ENCODE measurements around the gene PRDM12. TPM values are rescaled to one million over a fixed set of nuclear protein-coding genes. Genes with fewer than 3 reads are reported as not detected.

Gene PRDM12
- total RNA-seq, 1 donor from 2014 or later = not detected

DNA sequence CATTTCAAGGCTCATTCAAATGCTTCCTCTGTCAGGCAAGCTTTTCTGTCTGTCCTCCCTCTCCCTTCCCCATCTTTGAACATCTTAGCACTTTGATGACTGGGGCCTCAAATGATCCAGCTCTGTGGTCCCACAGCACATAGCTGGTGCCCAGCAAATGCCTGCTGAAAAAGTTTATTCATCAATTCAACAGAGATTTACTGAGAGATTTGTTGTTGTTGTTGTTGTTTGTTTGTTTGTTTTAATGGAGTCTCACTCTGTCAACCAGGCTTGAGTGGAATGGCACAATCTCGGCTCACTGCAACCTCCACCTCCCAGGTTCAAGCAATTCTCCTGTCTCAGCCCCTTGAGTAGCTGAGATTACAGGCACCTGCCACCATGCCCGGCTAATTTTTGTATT lies 23.2 kb downstream of the PRDM12 start:
- peaks cover 5% of the 10 kb centered on the region for H3K4me1 ChIP-seq
- no peaks in the 10 kb centered on the region for H3K27me3 ChIP-seq
- TF ChIP-seq, protein P1, sequence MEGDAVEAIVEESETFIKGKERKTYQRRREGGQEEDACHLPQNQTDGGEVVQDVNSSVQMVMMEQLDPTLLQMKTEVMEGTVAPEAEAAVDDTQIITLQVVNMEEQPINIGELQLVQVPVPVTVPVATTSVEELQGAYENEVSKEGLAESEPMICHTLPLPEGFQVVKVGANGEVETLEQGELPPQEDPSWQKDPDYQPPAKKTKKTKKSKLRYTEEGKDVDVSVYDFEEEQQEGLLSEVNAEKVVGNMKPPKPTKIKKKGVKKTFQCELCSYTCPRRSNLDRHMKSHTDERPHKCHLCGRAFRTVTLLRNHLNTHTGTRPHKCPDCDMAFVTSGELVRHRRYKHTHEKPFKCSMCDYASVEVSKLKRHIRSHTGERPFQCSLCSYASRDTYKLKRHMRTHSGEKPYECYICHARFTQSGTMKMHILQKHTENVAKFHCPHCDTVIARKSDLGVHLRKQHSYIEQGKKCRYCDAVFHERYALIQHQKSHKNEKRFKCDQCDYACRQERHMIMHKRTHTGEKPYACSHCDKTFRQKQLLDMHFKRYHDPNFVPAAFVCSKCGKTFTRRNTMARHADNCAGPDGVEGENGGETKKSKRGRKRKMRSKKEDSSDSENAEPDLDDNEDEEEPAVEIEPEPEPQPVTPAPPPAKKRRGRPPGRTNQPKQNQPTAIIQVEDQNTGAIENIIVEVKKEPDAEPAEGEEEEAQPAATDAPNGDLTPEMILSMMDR (IDR thresholded peaks at IDR 0.05) = no peak
- TF ChIP-seq POLR2A (IDR thresholded peaks at IDR 0.05) (no peak), POLR2AphosphoS5 (IDR thresholded peaks at IDR 0.05; ENCODE audit: insufficient read depth in 1 of 2, low read depth in 1 of 2) (no peak)
- no peak overlapping the region for H3K27ac ChIP-seq
- DNase-seq (ENCODE audit: extremely low spot score in 2 of 2) = no peak
- H3K9me3 ChIP-seq = no peaks in the 10 kb centered on the region
- intact Hi-C loops (cut with DNase I) = no loop called here
- H3K36me3 ChIP-seq = no peaks in the 10 kb centered on the region
- no peak overlapping the region for H3K4me3 ChIP-seq

DNA sequence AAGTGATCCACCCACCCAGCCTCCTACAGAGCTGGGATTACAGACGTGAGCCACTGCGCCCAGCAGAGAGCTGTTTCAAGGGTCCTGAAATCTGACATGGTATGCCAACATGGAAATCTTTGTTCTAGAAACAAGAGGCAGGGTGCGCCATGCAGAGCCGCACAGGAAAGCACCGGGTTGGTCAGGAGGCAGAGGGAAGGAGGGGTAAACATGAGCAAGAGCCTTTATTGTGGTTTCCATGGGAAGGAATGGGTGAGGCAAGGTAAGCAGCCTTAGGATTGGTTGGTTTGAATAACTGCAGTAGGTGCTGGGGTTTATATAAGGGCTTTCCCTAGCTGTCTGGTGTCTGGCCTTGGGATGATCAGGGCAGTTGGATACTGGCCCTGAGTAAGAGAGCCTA lies 23.7 kb downstream of the PRDM12 start:
- intact Hi-C loops (cut with DNase I) = no loop called here
- TF ChIP-seq, protein P1 (IDR thresholded peaks at IDR 0.05) = no peak

DNA sequence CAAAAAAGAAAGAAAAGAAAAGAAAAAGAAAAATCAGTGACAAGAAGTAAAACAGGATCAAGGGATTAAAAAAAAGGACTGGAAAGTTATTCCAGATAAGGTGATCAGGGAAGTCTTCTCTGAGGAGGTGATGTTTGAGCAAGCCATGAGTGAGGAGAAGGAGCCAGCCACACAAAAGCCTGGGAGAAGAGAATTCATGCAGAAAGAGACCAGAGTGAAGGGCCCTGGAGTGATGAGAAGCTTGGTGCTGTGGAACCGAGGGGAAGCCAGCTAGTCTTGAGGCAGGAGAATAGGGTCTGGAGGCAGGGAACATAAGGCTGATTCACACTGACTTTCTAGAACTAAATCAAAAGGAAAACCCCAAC lies 25.2 kb downstream of the PRDM12 start:
- Histone ChIP-seq H3K27me3 (no peaks in the 10 kb centered on the region), H3K36me3 (no peaks in the 10 kb centered on the region), H3K4me1 (peaks cover 17% of the 10 kb centered on the region), H3K27ac (peak overlapping the region; percentile 71), H3K4me3 (peak overlapping the region; percentile 39 to 48), H3K9me3 (no peaks in the 10 kb centered on the region)
- intact Hi-C loops (cut with DNase I) = no loop called here
- TF ChIP-seq, protein P1 (IDR thresholded peaks at IDR 0.05) = no peak
- TF ChIP-seq POLR2A (IDR thresholded peaks at IDR 0.05) (no peak), POLR2AphosphoS5 (IDR thresholded peaks at IDR 0.05; ENCODE audit: insufficient read depth in 1 of 2, low read depth in 1 of 2) (no peak)
- no peak for DNase-seq (ENCODE audit: extremely low spot score in 2 of 2)

More for the DNA sequence above, 23.7 kb downstream of the PRDM12 start:
- no peak overlapping the region for H3K27ac ChIP-seq
- no peak overlapping the region for H3K4me3 ChIP-seq
- H3K9me3 ChIP-seq = no peaks in the 10 kb centered on the region
- H3K27me3 ChIP-seq = no peaks in the 10 kb centered on the region
- no peaks in the 10 kb centered on the region for H3K36me3 ChIP-seq
- H3K4me1 ChIP-seq = peaks cover 8% of the 10 kb centered on the region
- DNase-seq (ENCODE audit: extremely low spot score in 2 of 2) = no peak

DNA sequence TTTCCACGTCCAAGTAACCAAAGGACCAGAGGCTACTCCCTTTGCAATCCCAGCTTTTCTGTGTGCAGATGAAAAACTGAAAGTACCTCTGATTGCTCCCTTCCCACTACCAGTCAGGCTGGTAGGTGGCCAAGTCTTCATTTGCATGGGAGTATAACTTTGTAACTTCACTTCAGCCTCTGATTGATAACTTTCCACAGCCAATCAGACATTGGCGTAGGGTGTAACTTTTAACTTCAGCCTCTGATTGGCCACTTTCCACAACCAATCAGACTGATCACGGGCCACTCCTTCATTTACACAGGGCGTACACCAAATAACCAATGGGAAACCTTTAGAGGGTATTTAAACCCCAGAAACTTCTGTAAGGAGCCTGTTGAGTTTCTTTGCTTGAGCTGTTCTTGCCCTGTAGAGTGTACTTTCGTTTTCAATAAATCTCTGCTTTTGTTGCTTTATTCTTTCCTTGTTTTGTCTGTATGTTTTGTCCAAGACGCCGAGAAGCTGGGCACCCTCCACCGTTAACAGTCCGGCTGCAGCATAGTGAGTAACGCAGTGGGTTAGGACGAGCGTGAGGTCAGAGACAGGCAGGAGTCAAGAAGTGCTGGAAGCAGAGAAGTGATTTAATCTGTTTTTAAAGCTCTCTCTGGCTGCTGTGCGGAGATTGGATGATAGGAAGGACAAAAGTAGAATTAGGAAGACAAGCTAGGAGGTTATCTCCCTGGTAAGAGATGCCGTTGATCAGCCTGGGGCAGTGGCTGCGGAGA lies 25.7 kb downstream of the PRDM12 start:
- Histone ChIP-seq H3K27ac (peak overlapping the region; percentile 71), H3K27me3 (no peaks in the 10 kb centered on the region), H3K9me3 (no peaks in the 10 kb centered on the region), H3K4me3 (peak overlapping the region; percentile 39 to 48), H3K36me3 (no peaks in the 10 kb centered on the region), H3K4me1 (peaks cover 22% of the 10 kb centered on the region)
- DNase-seq (ENCODE audit: extremely low spot score in 2 of 2) = peak in 1 of 2 donors; percentile 95
- TF ChIP-seq POLR2AphosphoS5 (IDR thresholded peaks at IDR 0.05; ENCODE audit: insufficient read depth in 1 of 2, low read depth in 1 of 2) (peak; percentile 33 to 92), POLR2A (IDR thresholded peaks at IDR 0.05) (peak in 1 of 2 donors; percentile 3)
- TF ChIP-seq, protein P1 (IDR thresholded peaks at IDR 0.05) = no peak
- intact Hi-C loops (cut with DNase I) = no loop called here

DNA sequence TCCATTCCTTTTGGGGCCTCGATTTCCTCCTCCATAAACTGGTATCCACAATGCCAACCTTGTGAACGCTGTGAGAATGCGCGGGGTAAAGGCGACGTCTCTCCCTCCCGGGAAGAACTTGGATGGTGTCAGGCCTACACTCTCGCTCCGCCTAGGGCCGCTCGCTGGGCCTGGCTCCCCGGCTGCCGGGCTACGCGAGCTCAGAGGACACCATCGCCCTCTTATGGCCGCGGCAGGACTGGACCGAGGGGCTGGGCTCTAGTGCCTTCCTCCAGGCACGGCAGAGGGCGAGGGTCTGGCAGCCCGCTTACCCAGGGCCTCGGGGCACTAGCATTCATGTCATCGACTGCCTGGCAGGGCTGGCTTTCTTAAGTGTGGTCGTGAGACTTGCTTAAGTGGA lies 27.9 kb downstream of the PRDM12 start:
- Histone ChIP-seq H3K36me3 (peaks cover 0 to 19% of the 10 kb centered on the region in 2 donors), H3K9me3 (no peaks in the 10 kb centered on the region), H3K4me1 (peaks cover 33% of the 10 kb centered on the region), H3K27ac (no peak overlapping the region), H3K4me3 (no peak overlapping the region), H3K27me3 (no peaks in the 10 kb centered on the region)
- intact Hi-C loops (cut with DNase I) = no loop called here
- no peak for TF ChIP-seq POLR2A (IDR thresholded peaks at IDR 0.05)
- no peak for TF ChIP-seq POLR2AphosphoS5 (IDR thresholded peaks at IDR 0.05; ENCODE audit: insufficient read depth in 1 of 2, low read depth in 1 of 2)
- TF ChIP-seq, protein P1 (IDR thresholded peaks at IDR 0.05) = no peak
- DNase-seq (ENCODE audit: extremely low spot score in 2 of 2) = no peak

Data from vagina (tissue), 2 donors.